Medulla oblongata (tissue), 1 donor: ENCODE measurements around the gene COX10.
"Not testable (repeated sequence)": the region's sequence is repeated elsewhere in the genome, so short reads cannot be mapped to it uniquely, and the experiment has no call there.

Source experiments
- DNase-seq: peaks from one replicate; pipeline ENCODE4 v3.0.0-alpha.2; 2015; ENCODE audit errors: extremely low spot score

The COX10 gene

GRCh38 chr17:14123619-14124278, 54.4 kb downstream of the COX10 start:
- no peak for DNase-seq

GRCh38 chr17:14124854-14125253, 55.5 kb downstream of the COX10 start:
- DNase-seq = no peak

GRCh38 chr17:14125518-14126137, 56.3 kb downstream of the COX10 start:
- peak; percentile 7 for DNase-seq

- no peak for DNase-seq
Observed at GRCh38 chr17:14133104-14133503, 63.8 kb downstream of the COX10 start.

GRCh38 chr17:14134456-14134855, 65.2 kb downstream of the COX10 start:
- no peak for DNase-seq

GRCh38 chr17:14135906-14136590, 66.7 kb downstream of the COX10 start:
- no peak for DNase-seq

GRCh38 chr17:14138649-14139048, 69.3 kb downstream of the COX10 start:
- no peak for DNase-seq

GRCh38 chr17:14143688-14144087, 74.4 kb downstream of the COX10 start:
- DNase-seq = no peak

GRCh38 chr17:14144508-14144907, 75.2 kb downstream of the COX10 start:
- no peak for DNase-seq

GRCh38 chr17:14149751-14150150, 80.4 kb downstream of the COX10 start:
- DNase-seq = no peak

- no peak for DNase-seq
Observed at GRCh38 chr17:14150619-14151018, 81.3 kb downstream of the COX10 start.

GRCh38 chr17:14152721-14153120, 83.4 kb downstream of the COX10 start:
- no peak for DNase-seq

- no peak for DNase-seq
Observed at GRCh38 chr17:14153374-14153773, 84.1 kb downstream of the COX10 start.

- DNase-seq = no peak
Observed at GRCh38 chr17:14156689-14157088, 87.4 kb downstream of the COX10 start.

GRCh38 chr17:14157822-14158221, 88.5 kb downstream of the COX10 start:
- DNase-seq = no peak

- DNase-seq = no peak
Observed at GRCh38 chr17:14158707-14159106, 89.4 kb downstream of the COX10 start.

- no peak for DNase-seq
Observed at GRCh38 chr17:14161419-14161818, 92.1 kb downstream of the COX10 start.

GRCh38 chr17:14165616-14166015, 96.3 kb downstream of the COX10 start:
- no peak for DNase-seq

GRCh38 chr17:14167831-14168230, 98.5 kb downstream of the COX10 start:
- not testable (repeated sequence) for DNase-seq

GRCh38 chr17:14168582-14168981, 99.3 kb downstream of the COX10 start:
- DNase-seq = no peak

- no peak for DNase-seq
Observed at GRCh38 chr17:14169287-14169686, 100.0 kb downstream of the COX10 start.

- DNase-seq = no peak
Observed at GRCh38 chr17:14169901-14170300, 100.6 kb downstream of the COX10 start.

GRCh38 chr17:14176989-14177388, 107.7 kb downstream of the COX10 start:
- not testable (repeated sequence) for DNase-seq
